ENCODE measurements around the gene SGK1.

Gene SGK1

GRCh38 chr6:134258849-134259306 is 59.0 kb downstream of the SGK1 start:
- TF ChIP-seq GATA2 (IDR thresholded peaks at IDR 0.05; ENCODE audit: low read depth, low read length), result no peak
- TF ChIP-seq GATA3 (IDR thresholded peaks at IDR 0.05; ENCODE audit: low read depth, low read length), result no peak

GRCh38 chr6:134257516-134257915 is 60.4 kb downstream of the SGK1 start:
- TF ChIP-seq GATA2 (IDR thresholded peaks at IDR 0.05; ENCODE audit: low read depth, low read length), result no peak
- no peak for TF ChIP-seq GATA3 (IDR thresholded peaks at IDR 0.05; ENCODE audit: low read depth, low read length)

GRCh38 chr6:134256862-134257261 is 61.0 kb downstream of the SGK1 start:
- TF ChIP-seq GATA3 (IDR thresholded peaks at IDR 0.05; ENCODE audit: low read depth, low read length) (no peak), GATA2 (IDR thresholded peaks at IDR 0.05; ENCODE audit: low read depth, low read length) (no peak)

GRCh38 chr6:134254118-134254517 is 63.8 kb downstream of the SGK1 start:
- TF ChIP-seq GATA2 (IDR thresholded peaks at IDR 0.05; ENCODE audit: low read depth, low read length) (no peak), GATA3 (IDR thresholded peaks at IDR 0.05; ENCODE audit: low read depth, low read length) (no peak)

- no peak for TF ChIP-seq GATA2 (IDR thresholded peaks at IDR 0.05; ENCODE audit: low read depth, low read length)
- no peak for TF ChIP-seq GATA3 (IDR thresholded peaks at IDR 0.05; ENCODE audit: low read depth, low read length)
Measured at GRCh38 chr6:134253681-134254080, 64.2 kb downstream of the SGK1 start.

- no peak for TF ChIP-seq GATA3 (IDR thresholded peaks at IDR 0.05; ENCODE audit: low read depth, low read length)
- no peak for TF ChIP-seq GATA2 (IDR thresholded peaks at IDR 0.05; ENCODE audit: low read depth, low read length)
Measured at GRCh38 chr6:134251320-134251719, 66.6 kb downstream of the SGK1 start.

GRCh38 chr6:134250776-134251175 is 67.1 kb downstream of the SGK1 start:
- TF ChIP-seq GATA2 (IDR thresholded peaks at IDR 0.05; ENCODE audit: low read depth, low read length) (no peak), GATA3 (IDR thresholded peaks at IDR 0.05; ENCODE audit: low read depth, low read length) (no peak)

- no peak for TF ChIP-seq GATA2 (IDR thresholded peaks at IDR 0.05; ENCODE audit: low read depth, low read length)
- no peak for TF ChIP-seq GATA3 (IDR thresholded peaks at IDR 0.05; ENCODE audit: low read depth, low read length)
Measured at GRCh38 chr6:134249759-134250602, 67.9 kb downstream of the SGK1 start.

- no peak for TF ChIP-seq GATA2 (IDR thresholded peaks at IDR 0.05; ENCODE audit: low read depth, low read length)
- no peak for TF ChIP-seq GATA3 (IDR thresholded peaks at IDR 0.05; ENCODE audit: low read depth, low read length)
Measured at GRCh38 chr6:134249239-134249758, 68.6 kb downstream of the SGK1 start.

- TF ChIP-seq GATA3 (IDR thresholded peaks at IDR 0.05; ENCODE audit: low read depth, low read length) (no peak), GATA2 (IDR thresholded peaks at IDR 0.05; ENCODE audit: low read depth, low read length) (no peak)
Measured at GRCh38 chr6:134247844-134248580, 69.9 kb downstream of the SGK1 start.

GRCh38 chr6:134247231-134247833 is 70.6 kb downstream of the SGK1 start:
- TF ChIP-seq GATA2 (IDR thresholded peaks at IDR 0.05; ENCODE audit: low read depth, low read length) (no peak), GATA3 (IDR thresholded peaks at IDR 0.05; ENCODE audit: low read depth, low read length) (no peak)

- TF ChIP-seq GATA3 (IDR thresholded peaks at IDR 0.05; ENCODE audit: low read depth, low read length) (no peak), GATA2 (IDR thresholded peaks at IDR 0.05; ENCODE audit: low read depth, low read length) (no peak)
Measured at GRCh38 chr6:134245706-134246105, 72.2 kb downstream of the SGK1 start.

GRCh38 chr6:134245041-134245440 is 72.9 kb downstream of the SGK1 start:
- TF ChIP-seq GATA3 (IDR thresholded peaks at IDR 0.05; ENCODE audit: low read depth, low read length), result no peak
- TF ChIP-seq GATA2 (IDR thresholded peaks at IDR 0.05; ENCODE audit: low read depth, low read length), result no peak

Data from SH-SY5Y (cell line).